ENCODE results near the gene SLC6A17. TPM values are rescaled to one million over a fixed set of nuclear protein-coding genes. Genes with fewer than 3 reads are reported as not detected.

The SLC6A17 gene
- polyA plus RNA-seq, 5 donors: 0.04 to 0.10 (median 0.04) TPM

- DNase-seq: no peak
Measured at GRCh38 chr1:110240476-110241210, 90.3 kb downstream of the SLC6A17 start.

- no peak for DNase-seq
Measured at GRCh38 chr1:110241516-110241915, 91.2 kb downstream of the SLC6A17 start.

- DNase-seq: no peak
Measured at GRCh38 chr1:110242062-110242461, 91.8 kb downstream of the SLC6A17 start.

- DNase-seq: no peak
Measured at GRCh38 chr1:110242731-110243130, 92.4 kb downstream of the SLC6A17 start.

- DNase-seq: no peak
Measured at GRCh38 chr1:110243146-110243545, 92.9 kb downstream of the SLC6A17 start.

- no peak for DNase-seq
Measured at GRCh38 chr1:110243574-110243973, 93.3 kb downstream of the SLC6A17 start.

- no peak for DNase-seq
Measured at GRCh38 chr1:110245876-110246620, 95.8 kb downstream of the SLC6A17 start.

- DNase-seq: no peak
Measured at GRCh38 chr1:110248746-110249145, 98.5 kb downstream of the SLC6A17 start.

GRCh38 chr1:110249256-110249655, 99.0 kb downstream of the SLC6A17 start:
- no peak for DNase-seq

- DNase-seq: no peak
Measured at GRCh38 chr1:110250008-110250407, 99.7 kb downstream of the SLC6A17 start.

GRCh38 chr1:110250749-110251148, 100.5 kb downstream of the SLC6A17 start:
- no peak for DNase-seq

Other genes starting within 250 kb of the SLC6A17 start
- gene CSF1, start 239.6 kb upstream of the SLC6A17 start, polyA plus RNA-seq (ENCODE audit: insufficient read depth in 1 of 5, insufficient read length in 5 of 5, low replicate concordance in 1 of 5): 10 to 100 TPM in 2 of 5 donors, 1 to 10 TPM in 3; 7.2 to 12.1 (median 9.5) TPM
- 10 to 100 TPM; 66.7 to 88.5 (median 85.4) TPM for gene AHCYL1, start 165.7 kb upstream of the SLC6A17 start, polyA plus RNA-seq (ENCODE audit: insufficient read depth in 1 of 5, insufficient read length in 5 of 5, low replicate concordance in 1 of 5)
- gene STRIP1, start 115.9 kb upstream of the SLC6A17 start, polyA plus RNA-seq (ENCODE audit: insufficient read depth in 1 of 5, insufficient read length in 5 of 5, low replicate concordance in 1 of 5): 10 to 100 TPM; 44.6 to 55.4 (median 50.5) TPM
- gene ALX3, start 79.8 kb upstream of the SLC6A17 start, polyA plus RNA-seq (ENCODE audit: insufficient read depth in 1 of 5, insufficient read length in 5 of 5, low replicate concordance in 1 of 5): not detected
- not detected for gene UBL4B, start 38.1 kb upstream of the SLC6A17 start, polyA plus RNA-seq (ENCODE audit: insufficient read depth in 1 of 5, insufficient read length in 5 of 5, low replicate concordance in 1 of 5)
- gene KCNC4, start 59.8 kb downstream of the SLC6A17 start, polyA plus RNA-seq (ENCODE audit: insufficient read depth in 1 of 5, insufficient read length in 5 of 5, low replicate concordance in 1 of 5): 10 to 100 TPM in 4 of 5 donors, 1 to 10 TPM in 1; 7.8 to 13.0 (median 10.9) TPM
- gene RBM15, start 188.9 kb downstream of the SLC6A17 start, polyA plus RNA-seq (ENCODE audit: insufficient read depth in 1 of 5, insufficient read length in 5 of 5, low replicate concordance in 1 of 5): 10 to 100 TPM in 3 of 5 donors, 1 to 10 TPM in 2; 7.5 to 13.2 (median 11.0) TPM
- 1 to 10 TPM; 4.2 to 7.7 (median 7.2) TPM for gene SLC16A4, start 240.5 kb downstream of the SLC6A17 start, polyA plus RNA-seq (ENCODE audit: insufficient read depth in 1 of 5, insufficient read length in 5 of 5, low replicate concordance in 1 of 5)

All from right lung (tissue), 5 donors.